HL-60 (cell line): ENCODE measurements around the gene GRIA3.

Experiments
- POLR2AphosphoS5 ChIP-seq: IDR thresholded peaks from 2 replicates; pipeline ENCODE4 v1.6.1; 2012; ENCODE audit warnings: low read depth
- TF ChIP-seq, protein P1 (sequence below): IDR thresholded peaks from one replicate; pipeline ENCODE4 v1.5.1; 2011; ENCODE audit warnings: low read length, control low read depth, inconsistent platforms; ENCODE audit not compliant: insufficient read depth

DNA sequence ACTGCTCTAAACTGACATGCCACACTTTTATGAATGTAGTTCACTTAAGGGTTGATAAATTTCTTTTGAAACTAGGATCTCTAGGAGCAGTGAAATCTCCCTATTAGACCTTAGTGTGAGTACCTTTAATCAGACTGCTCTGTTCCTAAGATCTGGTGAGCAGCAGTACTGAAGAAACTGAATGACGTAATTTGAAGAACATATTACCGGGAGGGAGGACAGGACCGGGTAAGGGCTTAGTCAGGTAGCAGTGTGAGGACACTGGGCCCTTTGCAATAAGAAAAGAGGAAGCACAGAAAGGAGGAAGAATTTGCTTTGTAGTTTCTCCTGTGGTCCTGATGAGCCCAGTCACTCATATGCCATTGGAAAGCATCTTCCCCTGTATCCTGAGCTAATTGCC is 293.6 kb downstream of the GRIA3 start:
- no peak for TF ChIP-seq POLR2AphosphoS5
- TF ChIP-seq, protein P1, sequence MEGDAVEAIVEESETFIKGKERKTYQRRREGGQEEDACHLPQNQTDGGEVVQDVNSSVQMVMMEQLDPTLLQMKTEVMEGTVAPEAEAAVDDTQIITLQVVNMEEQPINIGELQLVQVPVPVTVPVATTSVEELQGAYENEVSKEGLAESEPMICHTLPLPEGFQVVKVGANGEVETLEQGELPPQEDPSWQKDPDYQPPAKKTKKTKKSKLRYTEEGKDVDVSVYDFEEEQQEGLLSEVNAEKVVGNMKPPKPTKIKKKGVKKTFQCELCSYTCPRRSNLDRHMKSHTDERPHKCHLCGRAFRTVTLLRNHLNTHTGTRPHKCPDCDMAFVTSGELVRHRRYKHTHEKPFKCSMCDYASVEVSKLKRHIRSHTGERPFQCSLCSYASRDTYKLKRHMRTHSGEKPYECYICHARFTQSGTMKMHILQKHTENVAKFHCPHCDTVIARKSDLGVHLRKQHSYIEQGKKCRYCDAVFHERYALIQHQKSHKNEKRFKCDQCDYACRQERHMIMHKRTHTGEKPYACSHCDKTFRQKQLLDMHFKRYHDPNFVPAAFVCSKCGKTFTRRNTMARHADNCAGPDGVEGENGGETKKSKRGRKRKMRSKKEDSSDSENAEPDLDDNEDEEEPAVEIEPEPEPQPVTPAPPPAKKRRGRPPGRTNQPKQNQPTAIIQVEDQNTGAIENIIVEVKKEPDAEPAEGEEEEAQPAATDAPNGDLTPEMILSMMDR = no peak
